Measurements from ENCODE around the gene SEMA5A.

DNA sequence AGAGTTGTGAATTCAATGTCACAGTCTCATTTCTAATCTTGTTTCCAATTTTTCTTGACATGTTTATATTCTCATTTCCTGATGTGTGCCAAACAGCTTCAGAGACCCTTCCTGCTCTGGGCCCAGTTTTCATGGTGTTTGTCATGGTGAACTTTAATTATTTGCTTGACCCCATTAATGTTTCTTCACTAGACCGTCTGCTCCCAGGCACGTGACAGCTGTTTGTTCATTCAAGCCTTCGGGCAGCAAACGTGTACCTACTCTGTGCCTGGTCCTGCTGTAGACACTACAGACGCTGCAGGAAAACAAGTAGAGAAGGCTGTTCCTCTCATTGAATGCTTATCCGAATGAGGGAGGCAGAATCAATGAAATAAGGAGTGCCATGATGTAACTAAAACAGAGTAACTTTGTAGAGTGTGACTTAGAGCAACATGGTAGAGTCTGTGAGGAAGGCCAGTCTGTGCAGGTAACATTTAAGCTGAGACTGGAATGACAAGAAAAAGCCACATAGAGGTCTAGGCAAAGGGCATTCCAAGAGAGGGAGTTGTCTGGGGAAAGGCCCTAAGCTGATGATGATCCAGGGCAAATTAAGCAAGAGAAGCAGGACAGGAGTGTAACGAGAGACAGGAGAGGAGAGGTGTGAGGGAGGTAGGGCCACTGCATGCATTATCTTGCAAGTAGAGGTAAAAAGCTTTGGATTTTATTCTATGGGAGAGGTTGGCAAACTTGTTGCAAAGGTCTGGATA lies 191.4 kb downstream of the SEMA5A start:
- TF ChIP-seq POLR2A (IDR thresholded peaks at IDR 0.05) = no peak
- TF ChIP-seq, protein P1, sequence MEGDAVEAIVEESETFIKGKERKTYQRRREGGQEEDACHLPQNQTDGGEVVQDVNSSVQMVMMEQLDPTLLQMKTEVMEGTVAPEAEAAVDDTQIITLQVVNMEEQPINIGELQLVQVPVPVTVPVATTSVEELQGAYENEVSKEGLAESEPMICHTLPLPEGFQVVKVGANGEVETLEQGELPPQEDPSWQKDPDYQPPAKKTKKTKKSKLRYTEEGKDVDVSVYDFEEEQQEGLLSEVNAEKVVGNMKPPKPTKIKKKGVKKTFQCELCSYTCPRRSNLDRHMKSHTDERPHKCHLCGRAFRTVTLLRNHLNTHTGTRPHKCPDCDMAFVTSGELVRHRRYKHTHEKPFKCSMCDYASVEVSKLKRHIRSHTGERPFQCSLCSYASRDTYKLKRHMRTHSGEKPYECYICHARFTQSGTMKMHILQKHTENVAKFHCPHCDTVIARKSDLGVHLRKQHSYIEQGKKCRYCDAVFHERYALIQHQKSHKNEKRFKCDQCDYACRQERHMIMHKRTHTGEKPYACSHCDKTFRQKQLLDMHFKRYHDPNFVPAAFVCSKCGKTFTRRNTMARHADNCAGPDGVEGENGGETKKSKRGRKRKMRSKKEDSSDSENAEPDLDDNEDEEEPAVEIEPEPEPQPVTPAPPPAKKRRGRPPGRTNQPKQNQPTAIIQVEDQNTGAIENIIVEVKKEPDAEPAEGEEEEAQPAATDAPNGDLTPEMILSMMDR (IDR thresholded peaks at IDR 0.05 in 4 of 5, conservative IDR thresholded peaks at IDR 0.05 in 1 of 5) = no peak

Data from gastrocnemius medialis (tissue), 4 donors.